Measurements from ENCODE around the gene USP6. TPM values are rescaled to one million over a fixed set of nuclear protein-coding genes. Genes with fewer than 3 reads are reported as not detected.

Gene USP6
- total and polyA plus RNA-seq, 4 donors, result under 0.01 to 0.18 (median 0.05) TPM; not detected in 1

GRCh38 chr17:5191541-5192417 is 75.9 kb downstream of the USP6 start, which contains the start of gene ZNF594:
Gene ZNF594 (minus strand): TSS chr17:5191868. CDS start chr17:5184256, 7,612 bp downstream.
- H3K9me3 ChIP-seq (ENCODE audit: control insufficient read depth in 4 of 4, low read length in 3 of 4), result peaks cover 5 to 19% (median 7%) of the 10 kb centered on the region in 4 donors
- peaks cover 1 to 12% (median 2%) of the 10 kb centered on the region in 4 donors for H3K36me3 ChIP-seq (ENCODE audit: control insufficient read depth in 4 of 4, insufficient read depth in 3 of 4, low read depth in 1 of 4, low read length in 3 of 4)
- WGBS, result 3% methylated on average over 82 of the region's 82 CpGs
- peak within 1 kb of the TSS; percentile 83 to 98 (median 87) for H3K4me3 ChIP-seq (ENCODE audit: low read depth in 1 of 3, low read length in 3 of 3)
- peak within 1 kb of the TSS in 1 of 2 donors; percentile 40 for H3K27ac ChIP-seq (ENCODE audit: low read depth in 1 of 2, low read length in 2 of 2)
- peak within 1 kb of the TSS in 1 of 2 donors; percentile 34 for H3K9ac ChIP-seq (ENCODE audit: low read depth in 1 of 2, low read length in 2 of 2)
- TF ChIP-seq RXRA (IDR thresholded peaks at IDR 0.05) (peak; percentile 50 to 82), GABPA (IDR thresholded peaks at IDR 0.05 in 1 of 2, conservative IDR thresholded peaks at IDR 0.05 in 1 of 2) (peak; percentile 56 to 90), REST (IDR thresholded peaks at IDR 0.05) (peak; percentile 47), FOXA1 (IDR thresholded peaks at IDR 0.05) (no peak), HNF4A (conservative IDR thresholded peaks at IDR 0.05) (no peak), SP1 (IDR thresholded peaks at IDR 0.05) (peak; percentile 60), MAX (IDR thresholded peaks at IDR 0.05) (no peak), NR2F2 (IDR thresholded peaks at IDR 0.05) (peak; percentile 33), CTCF (IDR thresholded peaks at IDR 0.05; ENCODE audit: low read depth, low read length, missing input control) (peak; percentile 66), RAD21 (IDR thresholded peaks at IDR 0.05) (peak; percentile 55 to 72), YY1 (IDR thresholded peaks at IDR 0.05) (peak; percentile 94), FOXA2 (IDR thresholded peaks at IDR 0.05) (no peak)
- H3K27me3 ChIP-seq (ENCODE audit: control insufficient read depth in 4 of 4, insufficient read depth in 4 of 4, low read length in 3 of 4), result no peaks in the 10 kb centered on the region
- peak; percentile 96 for DNase-seq (ENCODE audit: low spot score)
- H3K4me1 ChIP-seq (ENCODE audit: control insufficient read depth in 4 of 4, insufficient read depth in 4 of 4, low read length in 3 of 4), result peaks cover 0 to 11% (median 2%) of the 10 kb centered on the region in 4 donors

- 94% methylated on average over 2 of the region's 2 CpGs for WGBS
- TF ChIP-seq FOXA2 (IDR thresholded peaks at IDR 0.05) (no peak), RXRA (IDR thresholded peaks at IDR 0.05) (no peak)
- no peak overlapping the region for H3K27ac ChIP-seq (ENCODE audit: low read depth in 1 of 2, low read length in 2 of 2)
- H3K9me3 ChIP-seq (ENCODE audit: control insufficient read depth in 4 of 4, low read length in 3 of 4), result peaks cover 0 to 3% (median 0%) of the 10 kb centered on the region in 4 donors
- peaks cover 0 to 2% (median under 1%) of the 10 kb centered on the region in 4 donors for H3K36me3 ChIP-seq (ENCODE audit: control insufficient read depth in 4 of 4, insufficient read depth in 3 of 4, low read depth in 1 of 4, low read length in 3 of 4)
- H3K4me3 ChIP-seq (ENCODE audit: low read depth in 1 of 3, low read length in 3 of 3), result no peak overlapping the region
- H3K9ac ChIP-seq (ENCODE audit: low read depth in 1 of 2, low read length in 2 of 2), result no peak overlapping the region
- H3K27me3 ChIP-seq (ENCODE audit: control insufficient read depth in 4 of 4, insufficient read depth in 4 of 4, low read length in 3 of 4), result no peaks in the 10 kb centered on the region
- no peak for DNase-seq (ENCODE audit: low spot score)
- peaks cover 0 to 11% (median 2%) of the 10 kb centered on the region in 4 donors for H3K4me1 ChIP-seq (ENCODE audit: control insufficient read depth in 4 of 4, insufficient read depth in 4 of 4, low read length in 3 of 4)
Observed at GRCh38 chr17:5194346-5194745, 78.5 kb downstream of the USP6 start.
